ENCODE measurements around the gene UNC13B.

UNC13B gene

DNA sequence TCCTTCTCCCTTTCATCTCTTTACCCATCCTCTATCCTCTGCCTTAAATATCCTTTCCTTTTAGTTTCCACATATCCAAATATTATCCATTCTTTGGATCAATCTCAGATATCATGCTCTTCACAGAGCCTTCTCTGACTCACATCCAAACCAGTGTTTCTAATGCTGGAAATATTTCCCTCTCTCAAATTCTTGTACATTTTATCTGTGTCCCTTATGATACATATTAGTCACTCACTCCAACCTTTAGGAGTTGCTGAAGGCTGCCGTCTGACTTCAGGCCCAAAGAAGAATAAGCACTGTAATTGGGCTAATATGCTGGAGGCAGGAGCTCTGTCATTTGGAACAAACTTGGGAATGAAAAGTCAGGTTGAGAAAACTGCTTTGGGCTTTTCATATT, 171.7 kb downstream of the UNC13B start:
- DNase-seq (ENCODE audit: low spot score) = peak; percentile 77

DNA sequence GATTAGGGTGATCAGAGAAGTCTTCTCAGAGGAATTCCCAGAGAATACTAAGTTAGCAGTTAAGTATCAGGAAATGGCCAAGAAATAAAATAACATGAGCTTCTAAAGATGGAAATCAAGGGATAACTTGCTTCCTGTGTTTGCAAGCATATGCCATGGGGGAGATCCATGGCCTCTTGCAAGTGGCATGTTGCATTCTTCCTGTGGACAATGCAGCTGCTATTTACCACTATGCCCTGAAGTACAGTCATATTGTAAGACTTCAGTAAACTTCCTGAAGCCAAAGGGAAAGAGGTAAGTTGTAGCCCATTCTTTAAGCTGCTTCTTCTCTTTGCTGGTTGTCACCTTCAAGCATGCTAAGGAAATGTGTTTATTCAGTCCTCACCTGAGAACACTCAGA, 173.4 kb downstream of the UNC13B start:
- peak; percentile 88 for DNase-seq (ENCODE audit: low spot score)

DNA sequence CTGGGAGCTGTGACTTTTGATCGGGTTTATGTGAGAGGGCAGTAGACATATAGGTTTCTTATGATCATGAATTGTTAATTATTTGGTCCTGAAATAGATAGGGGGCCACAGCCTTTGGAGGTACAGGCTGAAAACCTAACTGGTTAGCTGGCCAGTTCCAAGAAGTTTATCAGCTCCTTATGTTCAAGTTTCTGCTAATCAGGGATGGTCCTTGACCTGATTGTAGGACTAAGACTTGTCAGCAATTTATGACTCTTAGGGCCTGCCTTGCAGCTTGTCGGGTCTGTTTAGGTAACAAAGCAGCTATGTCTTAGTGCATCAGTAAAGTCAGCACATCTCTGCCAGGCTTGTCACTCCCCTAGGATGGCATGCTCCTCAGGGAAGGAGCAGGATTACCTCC, 176.3 kb downstream of the UNC13B start:
- no peak for DNase-seq (ENCODE audit: low spot score)

DNA sequence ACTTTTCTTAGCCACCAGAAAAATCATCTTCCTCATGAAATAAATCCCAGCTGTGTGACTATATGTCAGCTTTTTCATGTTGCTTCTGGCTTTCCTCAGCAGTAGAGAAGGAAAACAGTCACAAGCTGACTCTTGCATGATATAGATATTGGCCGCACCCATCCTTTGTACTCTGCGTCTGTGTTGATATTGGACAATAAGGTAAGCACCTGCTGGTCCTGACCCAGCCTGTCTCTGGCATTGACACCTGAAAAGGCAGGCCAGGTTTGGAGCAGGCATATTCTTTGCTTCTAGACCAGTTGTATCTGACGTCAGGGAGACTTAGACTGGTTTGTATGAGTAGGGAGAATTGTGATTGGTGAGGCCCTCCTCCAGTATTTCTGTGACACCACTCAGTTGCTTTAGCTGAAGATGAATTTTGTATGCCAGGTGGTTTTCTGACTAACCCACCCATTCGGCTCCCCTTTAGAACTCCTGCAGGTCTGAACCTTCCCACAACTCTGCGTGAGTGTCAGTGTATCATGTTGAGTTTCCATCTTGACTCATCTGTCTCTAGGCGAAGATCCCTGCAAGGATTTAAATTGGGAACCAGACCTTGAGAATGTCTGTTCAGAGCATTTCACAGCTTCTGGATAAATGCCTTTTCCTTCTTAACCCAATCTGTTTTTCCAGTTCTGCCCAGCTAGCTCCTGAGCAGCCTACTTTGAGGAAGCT, 176.9 kb downstream of the UNC13B start:
- DNase-seq (ENCODE audit: low spot score) = no peak

DNA sequence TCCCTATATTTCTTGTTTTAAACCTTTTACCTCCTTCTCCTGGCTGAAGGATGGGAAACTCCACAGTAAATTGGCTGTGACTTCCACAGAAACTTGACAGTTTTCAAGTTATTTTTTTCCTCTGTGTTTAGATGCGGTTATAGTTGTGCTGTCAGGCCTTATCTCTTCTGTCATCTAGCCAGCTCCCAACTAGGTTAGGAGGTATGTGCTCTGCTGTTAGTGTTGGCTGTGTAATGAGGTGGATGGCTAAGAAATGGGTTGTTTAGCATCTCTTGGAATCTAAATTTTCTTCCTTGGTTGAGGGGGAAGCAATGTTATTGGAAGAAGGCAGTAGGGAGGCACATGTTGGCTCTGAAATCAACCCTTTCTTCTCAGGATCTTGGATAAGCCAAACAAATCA, 178.2 kb downstream of the UNC13B start:
- DNase-seq (ENCODE audit: low spot score) = no peak

DNA sequence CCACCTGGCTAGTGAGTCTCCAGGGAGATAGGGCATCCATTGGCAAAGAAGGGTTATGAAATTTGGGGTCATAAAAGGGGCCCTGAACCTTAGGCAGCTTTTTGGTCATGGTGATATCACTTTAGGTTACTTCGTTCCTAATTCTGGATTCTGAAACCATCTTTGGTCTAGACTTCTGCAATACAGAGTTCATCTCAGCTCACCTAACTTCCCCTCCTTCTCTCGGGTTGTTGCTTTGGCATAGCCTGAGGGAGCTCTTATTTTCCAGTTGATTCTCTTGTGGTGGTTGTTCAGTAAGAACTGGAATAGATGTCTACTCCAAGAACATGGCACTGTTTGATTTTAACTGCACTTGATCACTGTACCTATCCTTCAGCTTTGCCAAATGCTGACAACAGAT, 179.2 kb downstream of the UNC13B start:
- DNase-seq (ENCODE audit: low spot score) = no peak

DNA sequence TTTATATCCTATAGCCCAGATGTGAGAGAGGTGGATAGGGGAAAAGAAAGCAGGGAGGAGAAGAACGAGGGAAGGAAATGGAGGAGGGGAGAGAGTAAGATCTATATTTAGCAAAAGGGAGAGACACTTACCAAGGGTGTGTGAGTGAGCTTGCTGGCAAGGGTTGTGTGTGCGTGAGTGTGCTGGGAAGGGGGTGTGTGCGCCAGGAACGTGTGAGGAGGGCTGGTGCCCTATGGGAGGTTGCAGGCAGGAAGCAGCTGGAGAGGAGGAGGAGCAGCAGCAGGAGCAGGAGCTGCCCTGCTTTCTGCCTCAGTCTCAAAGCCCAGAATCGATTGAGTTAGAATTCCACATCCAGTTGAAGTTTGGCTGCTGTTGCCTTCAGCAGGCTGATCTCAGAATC, 179.8 kb downstream of the UNC13B start:
- DNase-seq (ENCODE audit: low spot score) = peak; percentile 40

DNA sequence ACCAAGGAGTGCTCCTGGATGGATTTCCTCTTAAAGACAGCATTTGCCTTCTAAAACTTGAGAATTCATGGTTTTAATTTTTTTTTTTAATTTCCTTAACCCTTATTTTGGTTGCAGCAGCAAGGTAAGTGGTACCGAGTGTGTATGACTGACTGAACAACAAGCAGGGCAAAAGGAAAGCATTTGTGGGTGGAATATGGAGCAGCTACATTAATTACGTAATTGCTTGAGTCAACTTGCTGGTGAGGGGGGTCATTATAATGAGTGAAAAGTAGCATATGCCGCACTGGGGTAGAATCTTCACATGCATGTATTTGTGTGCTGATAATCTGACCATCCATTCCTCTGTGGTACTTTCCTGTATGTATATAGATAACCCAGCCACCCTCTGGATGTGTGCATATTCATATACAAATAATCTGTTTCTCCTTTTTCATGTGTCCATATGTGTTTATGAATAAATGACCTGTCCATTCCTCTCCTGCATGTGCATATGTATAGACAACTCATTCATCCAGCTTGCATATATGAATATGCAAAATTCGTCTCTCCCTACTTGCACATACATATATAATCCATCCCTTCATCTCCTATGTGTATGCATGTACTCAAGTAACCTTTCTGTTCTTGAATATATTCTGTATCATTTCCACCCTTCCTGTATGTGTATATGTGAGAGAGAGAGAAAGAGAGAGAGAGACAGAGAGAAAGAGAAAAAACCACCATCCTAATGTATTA, 180.6 kb downstream of the UNC13B start:
- DNase-seq (ENCODE audit: low spot score) = no peak

DNA sequence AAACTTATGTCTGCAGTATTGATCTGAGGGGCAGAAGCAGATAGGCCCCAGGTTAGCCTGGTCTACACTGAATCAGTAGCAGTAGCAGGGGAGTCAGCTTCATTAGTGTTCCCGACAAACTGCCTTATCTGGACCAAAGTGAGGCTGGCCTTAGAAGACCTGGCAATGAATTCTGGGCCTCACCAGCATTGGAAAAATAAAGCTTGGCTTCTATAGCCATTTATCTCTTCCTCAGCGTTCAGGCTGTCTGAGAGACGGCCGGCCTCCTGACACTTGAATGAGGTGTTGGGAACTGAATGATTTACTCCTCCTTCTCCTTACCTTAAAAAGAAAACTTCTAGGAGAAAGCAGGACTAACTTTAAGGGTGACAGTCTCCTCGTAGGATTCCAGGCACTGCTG, 186.3 kb downstream of the UNC13B start:
- DNase-seq (ENCODE audit: low spot score) = no peak

DNA sequence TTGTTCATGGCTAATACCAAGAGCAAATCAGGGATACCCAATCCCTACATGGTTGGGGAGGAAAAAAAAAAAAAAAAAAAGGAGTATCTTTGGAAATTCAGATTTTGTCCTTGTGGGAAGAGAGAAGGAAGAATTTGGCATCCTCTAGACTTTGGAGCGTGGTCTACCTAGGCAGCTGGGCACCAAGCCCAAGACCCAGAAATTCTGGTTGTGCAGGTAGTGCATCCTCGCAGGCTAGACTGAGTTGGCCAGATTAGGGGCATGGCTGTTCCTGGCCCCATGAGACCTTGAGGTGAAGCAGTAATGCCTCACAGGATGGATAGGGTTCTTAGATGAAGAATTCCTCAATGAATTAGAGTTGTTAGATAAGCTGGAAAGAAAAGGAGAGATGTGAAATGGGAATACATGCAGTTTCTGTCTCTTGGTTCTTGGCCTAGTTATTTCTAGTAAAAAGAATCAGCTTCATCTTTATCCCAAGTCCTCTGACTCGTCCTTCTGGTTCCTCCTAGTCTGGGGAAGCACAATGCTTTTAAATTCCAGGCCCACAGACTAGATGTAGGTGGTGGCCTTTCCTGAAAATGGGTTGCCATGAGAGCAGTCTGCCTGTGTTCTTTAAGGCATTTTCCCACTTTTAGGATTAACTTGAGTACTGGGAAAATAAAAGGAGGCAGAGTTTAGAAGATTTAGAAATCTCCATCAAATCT, 187.6 kb downstream of the UNC13B start:
- DNase-seq (ENCODE audit: low spot score) = peak; percentile 32

DNA sequence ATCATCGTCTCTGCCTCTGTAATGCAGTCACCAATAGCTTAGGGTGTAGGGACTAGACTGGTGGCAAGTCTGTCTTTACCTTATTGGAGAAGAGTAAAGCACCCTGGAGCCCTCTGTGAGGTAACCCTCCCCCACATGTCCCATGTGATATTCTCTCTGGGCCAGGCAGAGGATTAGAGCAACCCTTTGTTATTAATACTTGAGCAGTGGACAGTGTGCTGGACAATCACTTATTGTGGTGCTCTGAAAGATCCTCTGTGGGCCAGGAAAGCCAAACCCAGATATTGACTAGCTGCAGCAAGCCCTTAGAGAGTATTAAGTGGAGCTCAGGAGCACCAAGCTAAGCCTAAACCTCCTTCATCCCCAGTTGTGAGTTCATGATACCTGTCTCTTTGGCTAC, 188.4 kb downstream of the UNC13B start:
- DNase-seq (ENCODE audit: low spot score) = no peak

DNA sequence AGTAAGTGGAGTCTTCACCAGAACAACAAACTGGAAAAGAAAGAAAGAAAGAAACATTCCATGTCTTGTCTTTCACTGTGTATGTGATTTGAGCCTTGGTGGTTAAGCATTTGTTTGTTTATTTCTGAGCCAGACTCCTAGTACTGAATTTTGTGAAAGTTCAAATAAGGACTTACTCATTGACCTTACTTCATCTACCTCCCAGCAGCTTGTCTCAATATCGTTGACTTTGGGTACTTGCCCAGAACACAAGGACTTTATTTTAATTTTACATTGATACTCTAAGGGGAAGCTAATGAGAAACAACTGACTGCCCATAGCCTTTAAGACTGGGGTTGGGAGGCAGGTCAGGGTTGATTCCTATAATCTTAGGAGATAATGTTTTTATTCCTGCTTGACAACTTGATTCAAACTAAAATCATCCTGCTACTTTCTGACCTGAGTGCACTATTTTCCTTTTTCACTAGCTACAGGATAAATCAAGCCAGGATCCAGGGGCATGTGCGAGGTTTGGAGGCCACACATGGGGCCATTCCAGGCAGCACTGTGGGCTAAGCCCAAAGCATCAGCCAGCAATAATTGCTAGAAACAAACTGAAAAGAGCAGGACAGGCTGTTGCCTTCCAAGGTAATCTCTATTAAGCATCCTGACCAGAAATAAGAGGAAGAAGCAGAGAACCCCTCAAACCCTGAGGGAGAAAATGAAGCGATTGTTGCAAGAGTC, 189.2 kb downstream of the UNC13B start:
- DNase-seq (ENCODE audit: low spot score) = no peak

DNA sequence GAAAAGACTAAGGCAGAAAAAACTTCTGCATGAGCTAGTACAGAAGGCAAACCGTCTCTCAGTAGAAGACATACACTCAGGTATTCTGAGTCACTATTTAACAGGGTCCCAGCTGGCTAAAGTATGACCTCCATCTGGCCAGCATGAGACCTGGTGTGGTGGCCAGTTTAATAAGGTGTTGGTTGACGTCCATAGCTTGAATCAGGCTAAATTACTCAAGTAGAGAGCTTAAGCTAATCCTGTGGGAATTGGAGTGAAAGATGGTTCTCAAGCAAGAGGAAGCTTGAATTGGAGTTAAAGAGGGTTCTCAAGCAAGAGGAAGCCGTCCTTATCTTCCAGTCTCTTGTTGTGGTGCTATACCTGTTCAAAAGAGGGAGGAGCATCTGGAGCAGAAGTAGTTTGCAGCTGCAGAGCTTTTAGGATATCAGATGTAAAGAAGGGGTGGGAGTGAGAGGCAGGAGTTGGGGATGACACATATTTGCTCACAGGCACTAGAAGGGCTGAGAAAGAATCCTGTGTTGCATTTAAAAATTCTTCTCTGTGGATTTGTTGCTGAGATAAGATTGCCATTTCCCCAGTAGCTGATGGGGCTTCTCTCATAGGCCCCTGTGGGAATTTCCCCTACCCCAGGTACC, 192.0 kb downstream of the UNC13B start:
- DNase-seq (ENCODE audit: low spot score) = no peak

DNA sequence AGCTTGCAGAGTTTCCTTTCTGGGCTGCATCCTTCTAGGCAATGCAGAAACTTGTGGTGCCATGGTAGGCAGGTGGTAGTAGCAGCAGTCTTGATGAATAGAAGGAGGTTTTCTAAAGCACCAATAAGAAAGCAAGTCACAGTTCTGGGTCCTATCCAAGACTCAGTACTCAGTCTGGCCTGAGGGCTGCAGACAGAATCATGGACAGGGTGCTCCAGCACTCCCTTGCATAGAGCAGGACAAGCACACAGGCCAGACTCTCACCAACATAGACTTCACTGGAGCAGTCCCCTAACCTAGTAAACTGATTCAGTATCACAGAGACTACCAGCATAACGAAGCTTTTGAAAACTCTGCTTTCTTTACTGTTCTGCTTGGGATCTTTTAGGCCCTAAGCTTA, 194.1 kb downstream of the UNC13B start:
- DNase-seq (ENCODE audit: low spot score) = no peak

DNA sequence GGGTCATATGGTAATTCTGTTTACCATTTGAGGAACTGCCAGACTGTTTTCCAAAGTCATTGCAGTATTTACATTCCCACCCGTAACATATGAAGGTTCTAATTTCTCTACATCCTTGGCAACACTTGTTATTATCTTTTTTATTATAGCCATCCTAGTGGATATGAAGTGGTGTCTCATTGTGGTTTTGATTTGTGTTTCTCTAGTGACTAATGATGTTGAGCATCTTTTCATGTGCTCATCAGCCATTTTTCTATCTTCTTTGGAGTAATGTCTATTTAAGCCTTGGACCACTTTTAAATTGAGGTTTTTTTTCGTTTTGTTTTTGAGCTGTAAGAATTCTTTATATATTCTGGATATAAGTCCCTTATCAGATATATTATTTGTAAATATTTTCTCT, 195.3 kb downstream of the UNC13B start:
- no peak for DNase-seq (ENCODE audit: low spot score)

DNA sequence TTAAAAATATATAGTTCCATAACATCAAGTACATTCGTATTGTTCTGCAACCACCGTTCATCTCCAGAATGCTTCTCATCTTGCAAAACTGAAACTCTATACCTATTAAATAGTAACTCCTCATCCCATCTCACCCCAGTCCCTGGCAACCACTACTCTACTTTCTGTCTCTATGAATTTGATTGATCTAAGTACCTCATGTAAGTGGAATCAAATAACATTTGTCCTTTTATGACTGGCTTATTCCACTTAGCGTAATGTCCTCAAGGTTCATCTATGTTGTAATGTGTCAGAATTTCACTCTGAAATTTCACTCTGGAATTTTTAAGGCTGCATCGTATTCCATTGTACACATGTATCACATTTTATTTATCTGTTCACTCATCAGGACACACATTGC, 196.0 kb downstream of the UNC13B start:
- DNase-seq (ENCODE audit: low spot score) = no peak

DNA sequence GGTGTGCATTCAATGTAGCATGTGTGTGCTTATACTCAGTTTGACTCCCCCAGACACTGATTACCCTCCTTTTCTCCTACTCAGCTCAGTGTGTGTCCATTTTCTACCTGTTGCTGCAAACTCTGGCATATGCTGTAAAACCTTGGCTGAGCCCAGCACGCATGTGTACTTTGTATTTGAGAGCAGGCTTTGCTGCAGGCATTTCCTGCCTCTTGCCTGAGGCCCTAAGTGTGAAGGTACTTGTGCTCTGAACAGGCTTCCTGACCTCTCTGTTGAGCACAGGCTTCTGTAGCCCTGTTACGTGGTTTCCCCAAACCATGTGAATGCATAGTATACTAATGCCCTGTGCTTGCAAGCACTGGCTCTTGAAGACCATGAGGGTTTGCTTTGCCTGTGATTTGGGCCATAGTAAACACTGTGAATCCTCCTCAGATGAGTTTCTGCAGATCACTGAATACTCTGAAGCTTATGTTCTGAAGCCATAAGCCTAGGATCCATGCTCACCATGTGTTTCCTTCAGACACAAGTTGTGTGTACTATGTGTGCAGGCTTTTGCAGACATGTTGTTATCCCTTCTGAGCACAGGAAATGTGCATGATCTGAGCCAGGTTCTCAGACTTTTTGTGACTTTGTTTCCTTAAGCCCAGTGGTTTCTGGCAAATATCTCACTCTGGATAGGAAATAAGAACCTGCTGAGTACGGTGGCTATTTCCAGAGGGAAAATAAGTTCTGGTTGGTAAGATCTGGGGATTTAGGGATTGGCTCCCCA, 203.2 kb downstream of the UNC13B start:
- DNase-seq (ENCODE audit: low spot score) = no peak

DNA sequence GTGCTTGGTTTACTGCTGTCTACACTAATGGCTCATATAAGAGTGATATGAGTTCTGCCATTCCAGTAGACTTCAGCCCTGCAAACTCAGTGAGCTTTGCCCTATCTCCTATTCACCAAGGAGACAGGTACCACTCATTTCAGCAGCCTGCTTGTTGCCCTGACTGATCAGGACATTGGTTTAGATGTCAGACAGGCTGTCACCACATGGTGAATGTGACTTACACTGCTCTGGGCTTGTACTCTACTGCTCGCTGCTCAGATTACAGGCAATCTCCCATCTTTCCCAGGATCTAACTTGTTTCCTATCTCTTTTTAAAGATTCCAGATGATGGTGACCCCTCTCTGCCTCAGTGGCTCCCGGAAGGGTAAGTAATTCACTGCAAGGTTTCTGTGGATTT, 204.8 kb downstream of the UNC13B start:
- no peak for DNase-seq (ENCODE audit: low spot score)

DNA sequence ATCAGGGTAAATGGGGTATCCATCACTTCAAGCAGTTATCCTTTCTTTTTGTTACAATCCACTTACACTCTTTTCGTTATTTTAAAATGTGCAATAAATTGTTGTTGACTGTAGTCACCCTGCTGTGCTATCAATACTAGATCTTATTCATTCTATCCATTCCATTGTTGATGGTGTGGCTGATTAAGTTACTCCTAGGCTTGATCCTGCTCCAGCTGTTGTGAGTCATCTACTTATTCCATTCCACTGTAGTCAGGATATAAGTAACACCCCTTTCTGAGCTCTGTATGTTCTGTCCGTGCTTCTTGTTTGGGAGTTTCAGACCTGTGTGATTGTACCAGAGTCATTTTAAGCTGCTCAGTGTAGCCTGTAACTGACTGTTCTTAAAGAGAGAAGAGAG, 205.6 kb downstream of the UNC13B start:
- peak; percentile 58 for DNase-seq (ENCODE audit: low spot score)

DNA sequence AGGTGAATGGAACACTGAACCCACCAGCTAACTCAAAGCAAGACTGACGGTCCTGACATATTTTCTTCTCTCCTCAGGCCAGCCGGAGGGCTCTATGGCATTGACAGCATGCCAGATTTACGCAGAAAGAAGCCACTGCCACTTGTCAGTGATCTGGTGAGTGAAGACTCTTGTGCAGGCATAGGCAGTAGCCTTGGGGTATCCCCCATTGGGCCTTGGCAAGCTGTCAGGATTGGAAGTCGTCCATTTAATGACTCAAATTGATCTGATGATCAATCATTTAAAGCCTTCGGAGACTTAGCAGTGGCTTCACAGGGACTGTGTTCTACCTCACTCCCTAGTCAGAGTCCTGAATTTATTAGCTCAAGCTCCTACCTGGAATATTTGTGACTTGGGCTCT, 208.4 kb downstream of the UNC13B start:
- DNase-seq (ENCODE audit: low spot score) = no peak

DNA sequence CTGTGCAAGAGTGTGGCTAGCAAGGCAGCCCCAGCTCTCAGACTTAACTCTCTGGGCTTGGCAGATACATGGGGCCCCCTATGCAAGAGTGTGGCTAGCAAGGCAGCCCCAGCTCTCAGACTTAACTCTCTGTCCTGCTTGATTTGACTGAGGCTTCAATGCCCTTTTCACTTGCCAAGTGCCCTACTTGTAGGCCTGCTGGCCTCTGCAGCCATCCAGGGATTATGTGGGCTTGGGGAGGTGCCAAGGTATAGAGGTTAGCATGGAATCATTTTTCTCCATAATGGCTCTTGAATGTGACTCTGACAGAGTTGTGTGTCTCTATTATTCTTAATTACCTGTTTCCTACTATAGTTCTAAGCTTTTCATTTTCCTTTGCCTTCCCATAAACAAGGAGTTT, 212.6 kb downstream of the UNC13B start:
- DNase-seq (ENCODE audit: low spot score) = no peak

All from kidney capillary endothelial cell (primary cell).